Activated T-cell treated with anti-CD3 and anti-CD28 coated beads, Interleukin-2, amount 50 U/mL, for 72 hours (primary cell): ENCODE measurements around the gene CREM. TPM values are rescaled to one million over a fixed set of nuclear protein-coding genes. Genes with fewer than 3 reads are reported as not detected.

Source experiments
- ATAC-seq, 2 donors: fragments of 150-1000 bp; cut with Tn5 transposase; replicated peaks in 1 of 2; 2 replicates each; pipeline ENCODE4 v1.10.0; 2021; ENCODE audit warnings: moderate library complexity in 2 of 2, mild to moderate bottlenecking in 1 of 2
- DNase-seq, 2 donors: peaks; one replicate each; pipeline ENCODE4 v3.0.0; 2021 to 2022; ENCODE audit warnings: mixed read lengths in 1 of 2
- H3K27ac Mint-ChIP-seq: one replicate; pipeline ENCODE4 v1.8.0; 2022; ENCODE audit warnings: mild to moderate bottlenecking, moderate library complexity, mixed read lengths
- H3K27me3 Mint-ChIP-seq: one replicate; pipeline ENCODE4 v1.8.0; 2022; ENCODE audit warnings: low read depth, mixed read lengths
- H3K36me3 Mint-ChIP-seq, 2 donors: one replicate each; pipeline ENCODE4 v1.8.0; 2022; ENCODE audit warnings: mixed read lengths in 2 of 2, mild to moderate bottlenecking in 1 of 2; ENCODE audit not compliant: insufficient read depth in 2 of 2
- H3K4me1 Mint-ChIP-seq: one replicate; pipeline ENCODE4 v1.8.0; 2022; ENCODE audit warnings: low read depth, mixed read lengths
- H3K4me3 Mint-ChIP-seq, 2 donors: one replicate each; pipeline ENCODE4 v1.8.0; 2022; ENCODE audit warnings: mild to moderate bottlenecking in 2 of 2, mixed read lengths in 2 of 2, moderate library complexity in 2 of 2
- H3K9me3 Mint-ChIP-seq, 2 donors: one replicate each; pipeline ENCODE4 v1.8.0; 2022; ENCODE audit warnings: mixed read lengths in 2 of 2
- total RNA-seq, 2 donors: library from RNA; stranded (reverse); gene quantifications; one replicate each; pipeline ENCODE4 v1.2.3, GENCODE V29; 2022

CREM gene
- total RNA-seq, 2 donors from 2014 or later: 215 to 250 TPM

GRCh38 chr10:35237766-35238512, 111.3 kb downstream of the CREM start:
- Mint-ChIP-seq H3K27me3 (no peaks in the 10 kb centered on the region), H3K27ac (no peak overlapping the region), H3K36me3 (no peaks in the 10 kb centered on the region), H3K9me3 (no peaks in the 10 kb centered on the region), H3K4me3 (no peak overlapping the region), H3K4me1 (no peaks in the 10 kb centered on the region)
- DNase-seq (no peak), ATAC-seq (no peak)

- Mint-ChIP-seq H3K27ac (no peak overlapping the region), H3K36me3 (no peaks in the 10 kb centered on the region), H3K27me3 (no peaks in the 10 kb centered on the region), H3K9me3 (no peaks in the 10 kb centered on the region), H3K4me1 (no peaks in the 10 kb centered on the region), H3K4me3 (no peak overlapping the region)
- ATAC-seq (no peak), DNase-seq (no peak)
Observed at GRCh38 chr10:35244549-35244948, 117.9 kb downstream of the CREM start.

GRCh38 chr10:35246770-35247343, 120.2 kb downstream of the CREM start:
- DNase-seq (no peak), ATAC-seq (no peak)
- Mint-ChIP-seq H3K4me1 (no peaks in the 10 kb centered on the region), H3K36me3 (no peaks in the 10 kb centered on the region), H3K27ac (no peak overlapping the region), H3K27me3 (no peaks in the 10 kb centered on the region), H3K9me3 (no peaks in the 10 kb centered on the region), H3K4me3 (no peak overlapping the region)

GRCh38 chr10:35251373-35252100, 124.9 kb downstream of the CREM start:
- no peaks in the 10 kb centered on the region for H3K27me3 Mint-ChIP-seq
- ATAC-seq: no peak
- no peaks in the 10 kb centered on the region for H3K4me1 Mint-ChIP-seq

GRCh38 chr10:35257057-35257983, 130.7 kb downstream of the CREM start:
- peaks cover 7% of the 10 kb centered on the region for H3K4me1 Mint-ChIP-seq
- H3K27me3 Mint-ChIP-seq: no peaks in the 10 kb centered on the region
- no peak for DNase-seq
- ATAC-seq: no peak
- H3K9me3 Mint-ChIP-seq: peaks cover 7 to 9% of the 10 kb centered on the region in 2 donors
- peaks cover 14 to 16% of the 10 kb centered on the region in 2 donors for H3K36me3 Mint-ChIP-seq
- no peak overlapping the region for H3K4me3 Mint-ChIP-seq
- H3K27ac Mint-ChIP-seq: no peak overlapping the region

More at GRCh38 chr10:35251373-35252100, 124.9 kb downstream of the CREM start:
- no peak for DNase-seq
- Mint-ChIP-seq H3K9me3 (no peaks in the 10 kb centered on the region), H3K36me3 (peaks cover 0 to 2% of the 10 kb centered on the region in 2 donors), H3K4me3 (no peak overlapping the region), H3K27ac (no peak overlapping the region)

- no peak overlapping the region for H3K4me3 Mint-ChIP-seq
- H3K36me3 Mint-ChIP-seq: peaks cover 14 to 17% of the 10 kb centered on the region in 2 donors
- peak; percentile 12 to 18 for DNase-seq
- peak; percentile 80 to 90 for ATAC-seq
- peak overlapping the region; percentile 0 for H3K27ac Mint-ChIP-seq
- H3K9me3 Mint-ChIP-seq: peaks cover 9 to 11% of the 10 kb centered on the region in 2 donors
- H3K27me3 Mint-ChIP-seq: no peaks in the 10 kb centered on the region
- peaks cover 7% of the 10 kb centered on the region for H3K4me1 Mint-ChIP-seq
Observed at GRCh38 chr10:35259769-35260397, 133.2 kb downstream of the CREM start.

- Mint-ChIP-seq H3K36me3 (peaks cover 10 to 11% of the 10 kb centered on the region in 2 donors), H3K4me3 (no peak overlapping the region), H3K27me3 (no peaks in the 10 kb centered on the region), H3K4me1 (peaks cover 7% of the 10 kb centered on the region), H3K9me3 (peaks cover 7% of the 10 kb centered on the region in 2 donors), H3K27ac (no peak overlapping the region)
- no peak for ATAC-seq
- DNase-seq: no peak
Observed at GRCh38 chr10:35262436-35262835, 135.8 kb downstream of the CREM start.

Other genes with a start within 250 kb of the CREM start
- 10 to 100 TPM; 33.7 to 37.9 TPM for gene CUL2, start 36.5 kb upstream of the CREM start, total RNA-seq
- gene CCNY, start 209.7 kb downstream of the CREM start, total RNA-seq: 10 to 100 TPM; 54.1 to 78.6 TPM